ENCODE measurements around the gene FNBP1.

Gene FNBP1

DNA sequence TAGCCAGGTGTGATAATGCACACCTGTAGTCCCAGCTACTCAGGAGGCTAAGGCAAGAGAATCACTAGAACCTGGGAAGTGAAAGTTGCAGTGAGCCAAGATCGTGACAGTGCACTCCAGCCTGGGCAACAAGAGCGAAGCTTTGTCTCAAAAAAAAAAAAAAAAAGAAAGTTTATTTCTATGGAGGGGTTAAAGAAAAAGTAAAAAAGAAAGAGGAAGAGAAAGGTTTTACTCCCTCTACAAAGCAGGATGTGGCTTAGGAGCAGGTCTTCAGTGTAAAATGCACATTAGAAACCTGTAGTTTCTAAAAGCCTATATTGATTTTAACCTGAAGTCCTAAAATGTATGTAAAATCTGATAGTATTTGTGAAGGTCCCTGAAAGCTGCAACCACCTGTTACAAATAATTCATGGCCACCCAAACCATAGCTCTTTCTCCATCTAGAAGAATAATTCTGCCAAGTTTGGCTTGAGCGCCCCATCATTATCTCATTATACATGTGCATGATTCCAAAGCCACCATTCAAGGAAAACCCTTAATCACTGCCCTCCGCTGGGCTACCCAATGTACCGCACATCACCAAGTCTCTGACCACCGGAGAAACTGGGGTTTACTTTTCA, 3.4 kb downstream of the FNBP1 start:
- TF ChIP-seq, protein P1, sequence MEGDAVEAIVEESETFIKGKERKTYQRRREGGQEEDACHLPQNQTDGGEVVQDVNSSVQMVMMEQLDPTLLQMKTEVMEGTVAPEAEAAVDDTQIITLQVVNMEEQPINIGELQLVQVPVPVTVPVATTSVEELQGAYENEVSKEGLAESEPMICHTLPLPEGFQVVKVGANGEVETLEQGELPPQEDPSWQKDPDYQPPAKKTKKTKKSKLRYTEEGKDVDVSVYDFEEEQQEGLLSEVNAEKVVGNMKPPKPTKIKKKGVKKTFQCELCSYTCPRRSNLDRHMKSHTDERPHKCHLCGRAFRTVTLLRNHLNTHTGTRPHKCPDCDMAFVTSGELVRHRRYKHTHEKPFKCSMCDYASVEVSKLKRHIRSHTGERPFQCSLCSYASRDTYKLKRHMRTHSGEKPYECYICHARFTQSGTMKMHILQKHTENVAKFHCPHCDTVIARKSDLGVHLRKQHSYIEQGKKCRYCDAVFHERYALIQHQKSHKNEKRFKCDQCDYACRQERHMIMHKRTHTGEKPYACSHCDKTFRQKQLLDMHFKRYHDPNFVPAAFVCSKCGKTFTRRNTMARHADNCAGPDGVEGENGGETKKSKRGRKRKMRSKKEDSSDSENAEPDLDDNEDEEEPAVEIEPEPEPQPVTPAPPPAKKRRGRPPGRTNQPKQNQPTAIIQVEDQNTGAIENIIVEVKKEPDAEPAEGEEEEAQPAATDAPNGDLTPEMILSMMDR (IDR thresholded peaks at IDR 0.05; ENCODE audit: borderline replicate concordance, insufficient read depth, low read depth, low read length) = no peak
- H3K4me3 ChIP-seq (ENCODE audit: low read depth, low read length) = peak overlapping the region; percentile 96

DNA sequence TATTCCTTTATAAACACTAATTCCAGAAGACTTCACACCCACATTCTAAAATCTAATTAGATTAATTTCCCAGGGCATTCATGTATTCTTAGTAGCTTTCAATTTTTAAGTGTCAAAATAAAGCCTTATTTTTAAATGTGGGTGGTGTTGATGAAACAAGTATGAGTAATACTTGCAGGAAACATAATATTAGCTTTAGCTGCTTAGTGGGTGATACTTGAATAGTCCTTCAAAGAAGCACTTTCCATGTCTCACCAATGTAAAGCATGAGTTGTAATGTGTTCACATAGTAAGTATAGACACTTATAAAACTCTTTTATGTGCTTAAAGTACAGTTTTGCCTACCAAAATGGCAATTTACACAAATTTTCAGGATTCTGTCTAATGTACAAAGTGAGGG, 6.9 kb downstream of the FNBP1 start:
- H3K4me3 ChIP-seq (ENCODE audit: low read depth, low read length) = peak overlapping the region; percentile 19
- TF ChIP-seq, protein P1 (IDR thresholded peaks at IDR 0.05; ENCODE audit: borderline replicate concordance, insufficient read depth, low read depth, low read length) = no peak

DNA sequence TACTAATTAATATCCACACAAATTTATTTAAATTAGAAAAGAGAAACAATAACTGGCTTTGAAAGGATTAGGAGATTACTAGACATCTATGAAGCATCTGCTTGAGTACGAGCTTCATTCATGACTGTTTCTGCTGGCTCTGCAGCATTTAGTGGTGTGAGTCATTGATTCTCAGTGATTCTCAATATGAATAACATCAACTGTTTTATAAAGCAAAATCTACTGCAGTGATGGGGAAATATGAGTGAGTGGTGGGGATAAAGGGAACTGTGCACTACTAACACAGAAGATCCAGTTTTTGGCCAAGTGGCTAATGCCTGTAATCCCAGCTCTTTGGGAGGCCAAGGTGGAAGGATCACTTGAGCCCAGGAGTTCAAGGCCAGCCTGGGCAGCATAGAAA, 8.4 kb downstream of the FNBP1 start:
- TF ChIP-seq, protein P1 (IDR thresholded peaks at IDR 0.05; ENCODE audit: borderline replicate concordance, insufficient read depth, low read depth, low read length) = no peak

DNA sequence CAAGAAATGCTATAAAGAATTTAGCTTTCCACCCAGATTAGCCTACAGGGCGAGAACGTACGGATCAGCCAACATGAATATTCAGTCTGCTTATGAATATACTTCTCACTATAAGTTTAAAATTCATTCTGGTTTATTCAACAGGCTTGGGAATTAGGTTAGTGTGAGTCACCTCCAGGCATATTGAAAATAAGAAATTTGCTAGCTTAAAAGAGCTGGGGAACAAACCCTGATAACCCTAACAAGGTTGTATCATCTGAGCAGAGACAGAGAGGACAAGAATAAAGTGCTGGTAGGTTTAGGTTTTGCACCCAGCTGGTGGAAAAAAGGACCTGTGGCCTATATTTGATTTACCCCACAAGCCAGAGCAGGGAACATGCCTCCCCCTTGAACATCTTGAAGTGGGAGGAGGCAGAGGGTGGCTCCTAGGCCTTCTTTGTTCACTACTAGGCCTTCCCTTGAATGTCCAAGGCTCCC, 12.3 kb downstream of the FNBP1 start:
- no peak overlapping the region for H3K4me3 ChIP-seq (ENCODE audit: low read depth, low read length)
- TF ChIP-seq, protein P1 (IDR thresholded peaks at IDR 0.05; ENCODE audit: borderline replicate concordance, insufficient read depth, low read depth, low read length) = no peak

More for the DNA sequence above, 8.4 kb downstream of the FNBP1 start:
- H3K4me3 ChIP-seq (ENCODE audit: low read depth, low read length) = no peak overlapping the region

DNA sequence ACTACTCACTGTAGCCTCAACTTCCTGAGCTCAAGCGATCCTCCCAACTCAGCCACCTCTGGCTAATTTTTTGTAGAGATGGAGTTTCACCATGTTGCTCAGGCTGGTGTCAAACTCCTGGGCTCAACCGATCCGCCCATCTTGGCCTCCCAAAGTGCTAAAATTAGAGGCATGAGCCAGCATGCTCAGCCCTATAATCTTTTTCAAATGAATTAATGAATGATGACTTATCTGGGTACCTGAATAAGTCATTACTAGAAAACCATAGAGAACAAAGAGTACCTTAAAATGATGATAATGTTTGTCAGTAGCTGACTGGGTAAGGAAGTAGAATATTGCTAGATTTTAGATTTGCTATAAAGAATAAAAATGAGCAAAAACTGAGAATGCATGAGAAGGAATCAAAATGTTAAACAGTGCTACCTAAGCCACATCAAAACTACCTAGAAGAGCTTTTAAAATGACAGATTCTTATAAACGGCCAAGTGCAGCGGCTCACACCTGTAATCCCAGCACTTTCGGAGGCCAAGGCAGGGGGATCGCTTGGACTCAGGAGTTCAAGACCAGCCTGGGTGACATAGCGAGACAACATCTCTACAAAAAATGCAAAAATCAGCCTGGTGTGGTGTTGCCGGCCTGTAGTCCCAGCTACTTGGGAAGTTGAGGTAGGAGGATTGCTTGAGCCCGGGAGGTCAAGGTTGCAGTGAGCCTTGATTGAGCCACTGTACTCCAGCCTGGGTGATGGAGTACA, 13.6 kb downstream of the FNBP1 start:
- no peak overlapping the region for H3K4me3 ChIP-seq (ENCODE audit: low read depth, low read length)
- TF ChIP-seq, protein P1 (IDR thresholded peaks at IDR 0.05; ENCODE audit: borderline replicate concordance, insufficient read depth, low read depth, low read length) = no peak

DNA sequence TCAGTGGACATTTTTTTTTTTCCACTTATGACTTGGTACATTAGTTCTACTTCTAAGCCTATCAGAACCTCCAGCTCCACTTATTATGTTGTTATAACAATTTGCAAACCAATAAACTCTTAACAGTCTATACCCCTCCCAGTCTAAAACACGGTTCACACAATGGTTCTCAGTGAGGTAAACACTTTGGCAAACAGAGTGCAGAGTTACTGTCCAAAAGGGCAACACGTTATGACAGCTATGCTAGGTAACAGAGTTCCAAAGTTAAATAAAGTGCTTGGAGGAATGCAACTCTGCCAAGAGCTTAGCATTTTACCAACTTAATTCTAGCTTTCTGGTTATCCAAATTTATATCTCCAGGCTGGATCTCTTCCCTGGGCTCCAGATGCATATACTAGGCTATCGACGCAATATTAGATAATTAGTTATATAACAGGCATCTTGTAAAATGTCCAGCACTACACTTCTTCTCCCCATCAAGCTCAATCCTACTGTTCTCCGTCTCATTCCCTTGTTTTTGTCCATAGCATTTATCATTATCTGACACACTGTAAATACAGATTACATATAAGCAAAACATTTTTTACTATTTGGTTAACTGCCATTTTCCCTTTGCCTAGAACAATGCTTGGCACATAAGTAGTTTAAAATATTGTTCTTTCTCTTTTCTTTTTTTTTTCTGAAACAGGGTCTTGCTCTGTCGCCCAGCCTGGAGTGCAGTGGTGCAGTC, 14.3 kb downstream of the FNBP1 start:
- no peak overlapping the region for H3K4me3 ChIP-seq (ENCODE audit: low read depth, low read length)
- TF ChIP-seq, protein P1 (IDR thresholded peaks at IDR 0.05; ENCODE audit: borderline replicate concordance, insufficient read depth, low read depth, low read length) = no peak

Data from GM12875 (cell line).